Activated naive CD4-positive, alpha-beta T cell treated with anti-CD3 and anti-CD28 coated beads, Interleukin-2, amount 50 U/mL, for 24 hours (primary cell): ENCODE data around the gene MVK.

ENCODE experiments used
- H3K27ac Mint-ChIP-seq: one replicate; pipeline ENCODE4 v1.8.0; 2021; ENCODE audit warnings: mild to moderate bottlenecking, mixed read lengths
- H3K27me3 Mint-ChIP-seq: one replicate; pipeline ENCODE4 v1.8.0; 2021; ENCODE audit warnings: mixed read lengths
- H3K36me3 Mint-ChIP-seq: one replicate; pipeline ENCODE4 v1.8.0; 2021; ENCODE audit warnings: mixed read lengths
- H3K4me1 Mint-ChIP-seq: one replicate; pipeline ENCODE4 v1.8.0; 2021; ENCODE audit warnings: mixed read lengths
- H3K4me3 Mint-ChIP-seq: one replicate; pipeline ENCODE4 v1.8.0; 2021; ENCODE audit warnings: mild to moderate bottlenecking, mixed read lengths
- H3K9me3 Mint-ChIP-seq: one replicate; pipeline ENCODE4 v1.8.0; 2021; ENCODE audit warnings: mixed read lengths

Gene MVK

GRCh38 chr12:109631751-109632150 lies 58.2 kb downstream of the MVK start:
- Mint-ChIP-seq H3K36me3 (no peaks in the 10 kb centered on the region), H3K27me3 (peaks cover 12% of the 10 kb centered on the region), H3K4me3 (no peak overlapping the region), H3K9me3 (no peaks in the 10 kb centered on the region), H3K4me1 (no peaks in the 10 kb centered on the region), H3K27ac (no peak overlapping the region)

GRCh38 chr12:109632342-109632741 lies 58.7 kb downstream of the MVK start:
- H3K4me1 Mint-ChIP-seq, result no peaks in the 10 kb centered on the region
- H3K36me3 Mint-ChIP-seq, result no peaks in the 10 kb centered on the region
- H3K4me3 Mint-ChIP-seq, result no peak overlapping the region
- no peaks in the 10 kb centered on the region for H3K9me3 Mint-ChIP-seq
- peaks cover 10% of the 10 kb centered on the region for H3K27me3 Mint-ChIP-seq
- no peak overlapping the region for H3K27ac Mint-ChIP-seq

- Mint-ChIP-seq H3K4me3 (no peak overlapping the region), H3K27me3 (no peaks in the 10 kb centered on the region), H3K9me3 (no peaks in the 10 kb centered on the region), H3K4me1 (no peaks in the 10 kb centered on the region), H3K27ac (no peak overlapping the region), H3K36me3 (no peaks in the 10 kb centered on the region)
Observed at GRCh38 chr12:109635717-109636116, 62.1 kb downstream of the MVK start.

GRCh38 chr12:109637348-109637747 lies 63.8 kb downstream of the MVK start:
- H3K9me3 Mint-ChIP-seq, result no peaks in the 10 kb centered on the region
- H3K36me3 Mint-ChIP-seq, result no peaks in the 10 kb centered on the region
- H3K27ac Mint-ChIP-seq, result no peak overlapping the region
- H3K4me1 Mint-ChIP-seq, result no peaks in the 10 kb centered on the region
- no peak overlapping the region for H3K4me3 Mint-ChIP-seq
- no peaks in the 10 kb centered on the region for H3K27me3 Mint-ChIP-seq

- Mint-ChIP-seq H3K27ac (no peak overlapping the region), H3K27me3 (no peaks in the 10 kb centered on the region), H3K4me3 (no peak overlapping the region), H3K4me1 (no peaks in the 10 kb centered on the region), H3K36me3 (no peaks in the 10 kb centered on the region), H3K9me3 (no peaks in the 10 kb centered on the region)
Observed at GRCh38 chr12:109637996-109638395, 64.4 kb downstream of the MVK start.

GRCh38 chr12:109638735-109639134 lies 65.1 kb downstream of the MVK start:
- H3K9me3 Mint-ChIP-seq, result no peaks in the 10 kb centered on the region
- H3K27ac Mint-ChIP-seq, result no peak overlapping the region
- H3K36me3 Mint-ChIP-seq, result no peaks in the 10 kb centered on the region
- H3K4me1 Mint-ChIP-seq, result no peaks in the 10 kb centered on the region
- H3K27me3 Mint-ChIP-seq, result no peaks in the 10 kb centered on the region
- no peak overlapping the region for H3K4me3 Mint-ChIP-seq

- Mint-ChIP-seq H3K9me3 (no peaks in the 10 kb centered on the region), H3K4me1 (no peaks in the 10 kb centered on the region), H3K36me3 (no peaks in the 10 kb centered on the region), H3K27me3 (no peaks in the 10 kb centered on the region), H3K4me3 (no peak overlapping the region), H3K27ac (no peak overlapping the region)
Observed at GRCh38 chr12:109639151-109639872, 65.7 kb downstream of the MVK start.

- H3K27me3 Mint-ChIP-seq, result no peaks in the 10 kb centered on the region
- no peaks in the 10 kb centered on the region for H3K9me3 Mint-ChIP-seq
- no peak overlapping the region for H3K4me3 Mint-ChIP-seq
- H3K27ac Mint-ChIP-seq, result peak overlapping the region; percentile 8
- no peaks in the 10 kb centered on the region for H3K36me3 Mint-ChIP-seq
- no peaks in the 10 kb centered on the region for H3K4me1 Mint-ChIP-seq
Observed at GRCh38 chr12:109640961-109641360, 67.4 kb downstream of the MVK start.

- no peaks in the 10 kb centered on the region for H3K27me3 Mint-ChIP-seq
- no peaks in the 10 kb centered on the region for H3K36me3 Mint-ChIP-seq
Observed at GRCh38 chr12:109641422-109641821, 67.8 kb downstream of the MVK start.

GRCh38 chr12:109642506-109643132 lies 69.0 kb downstream of the MVK start:
- Mint-ChIP-seq H3K27ac (no peak overlapping the region), H3K27me3 (no peaks in the 10 kb centered on the region), H3K9me3 (no peaks in the 10 kb centered on the region), H3K4me3 (no peak overlapping the region), H3K36me3 (no peaks in the 10 kb centered on the region), H3K4me1 (no peaks in the 10 kb centered on the region)

More at GRCh38 chr12:109641422-109641821, 67.8 kb downstream of the MVK start:
- Mint-ChIP-seq H3K4me1 (no peaks in the 10 kb centered on the region), H3K4me3 (no peak overlapping the region), H3K9me3 (no peaks in the 10 kb centered on the region), H3K27ac (no peak overlapping the region)

- H3K4me3 Mint-ChIP-seq, result no peak overlapping the region
- no peaks in the 10 kb centered on the region for H3K4me1 Mint-ChIP-seq
- no peak overlapping the region for H3K27ac Mint-ChIP-seq
- H3K36me3 Mint-ChIP-seq, result no peaks in the 10 kb centered on the region
- no peaks in the 10 kb centered on the region for H3K27me3 Mint-ChIP-seq
- H3K9me3 Mint-ChIP-seq, result no peaks in the 10 kb centered on the region
Observed at GRCh38 chr12:109645194-109645593, 71.6 kb downstream of the MVK start.

GRCh38 chr12:109645708-109646107 lies 72.1 kb downstream of the MVK start:
- Mint-ChIP-seq H3K4me3 (no peak overlapping the region), H3K36me3 (no peaks in the 10 kb centered on the region), H3K27ac (no peak overlapping the region), H3K27me3 (no peaks in the 10 kb centered on the region), H3K4me1 (no peaks in the 10 kb centered on the region), H3K9me3 (no peaks in the 10 kb centered on the region)
